NCI-H2227 (cell line): Measurements from ENCODE around the gene YIPF1.
A peak's percentile ranks its signal among the peaks of the same experiment; 100 is the strongest.

Experiments used
- DNase-seq: peaks from one replicate; lab custom pipeline; 2025; ENCODE audit not compliant: unreplicated experiment; lab: John Stamatoyannopoulos, UW

YIPF1 gene

GRCh38 chr1:53889304-53890298, at the start of gene YIPF1:
TSS of gene YIPF1 (minus strand) at chr1:53889797. CDS start at chr1:53888937, 860 bp downstream.
- peak; percentile 94 for DNase-seq

- DNase-seq: no peak
Measured at GRCh38 chr1:53938136-53938830, 48.7 kb upstream of the YIPF1 start.

DNA sequence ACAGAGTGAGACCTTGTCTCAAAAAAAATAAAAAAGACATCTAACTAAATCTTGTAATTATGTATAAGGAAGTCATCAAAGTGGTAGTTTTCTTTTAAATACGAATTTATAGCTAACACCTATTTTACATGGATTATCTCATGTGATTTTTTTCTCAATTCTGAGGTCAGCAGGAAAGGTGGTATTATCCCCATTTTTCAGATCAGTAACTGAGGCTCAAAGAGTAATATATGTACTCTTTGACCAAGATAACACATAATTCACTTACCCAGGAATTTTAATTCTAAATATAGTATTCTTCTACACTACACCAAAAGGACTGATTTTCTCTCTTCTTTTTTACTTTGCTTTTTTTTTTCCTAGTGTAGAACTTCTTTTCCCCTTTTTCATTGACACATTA, 46.8 kb upstream of the YIPF1 start:
- no peak for DNase-seq

DNA sequence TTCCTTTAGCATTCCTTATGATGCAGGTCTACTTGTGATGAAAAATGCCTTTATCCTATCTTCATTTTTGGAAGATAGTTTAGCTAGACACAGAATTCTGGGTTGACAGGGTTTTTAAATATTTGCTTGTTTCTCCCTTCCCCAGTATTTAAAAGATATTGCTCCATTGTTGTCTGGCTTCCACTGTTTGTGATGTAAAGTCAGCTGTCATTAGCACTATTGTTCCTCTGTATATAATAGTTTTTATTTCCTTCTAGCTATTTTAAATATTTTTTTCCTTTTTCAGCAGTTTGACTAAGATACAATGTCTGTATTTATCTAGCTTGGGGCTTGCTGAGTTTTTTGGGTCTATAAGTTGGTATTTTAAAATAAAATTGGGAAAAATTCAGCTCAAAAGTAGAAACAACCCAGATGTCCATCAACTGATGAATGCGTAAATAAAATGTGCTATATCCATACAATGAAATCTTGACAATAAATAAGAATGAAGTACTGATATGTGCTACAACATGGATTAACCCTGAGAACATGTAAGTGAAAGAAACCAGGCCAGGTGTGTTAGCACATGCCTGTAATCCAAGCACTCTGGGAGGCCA, 44.7 kb upstream of the YIPF1 start:
- DNase-seq: no peak

GRCh38 chr1:53931523-53931922, 41.9 kb upstream of the YIPF1 start:
- no peak for DNase-seq

GRCh38 chr1:53930932-53931331, 41.3 kb upstream of the YIPF1 start:
- no peak for DNase-seq

GRCh38 chr1:53929246-53929960, 39.8 kb upstream of the YIPF1 start:
- DNase-seq: no peak

GRCh38 chr1:53927376-53927881, 37.8 kb upstream of the YIPF1 start:
- DNase-seq: no peak

DNA sequence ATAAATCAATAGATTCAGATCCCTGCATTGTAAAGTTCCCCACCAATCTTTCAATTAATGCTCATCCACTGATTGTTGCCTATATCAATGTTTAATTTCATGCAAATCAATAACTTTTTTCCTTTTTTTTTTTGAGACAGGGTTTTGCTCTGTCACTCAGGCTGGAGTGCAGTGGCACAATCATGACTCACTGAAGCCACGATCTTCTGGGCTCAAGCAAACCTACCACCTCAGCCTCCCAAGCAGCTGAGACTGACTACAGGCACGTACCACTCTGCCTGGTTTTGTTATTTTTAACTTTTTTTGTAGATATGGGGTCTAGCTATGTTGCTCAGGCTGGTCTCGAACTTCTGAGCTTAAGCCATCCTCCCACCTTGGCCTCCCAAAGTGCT, 30.1 kb upstream of the YIPF1 start:
- no peak for DNase-seq

GRCh38 chr1:53918343-53918742, 28.7 kb upstream of the YIPF1 start:
- peak; percentile 8 for DNase-seq

DNA sequence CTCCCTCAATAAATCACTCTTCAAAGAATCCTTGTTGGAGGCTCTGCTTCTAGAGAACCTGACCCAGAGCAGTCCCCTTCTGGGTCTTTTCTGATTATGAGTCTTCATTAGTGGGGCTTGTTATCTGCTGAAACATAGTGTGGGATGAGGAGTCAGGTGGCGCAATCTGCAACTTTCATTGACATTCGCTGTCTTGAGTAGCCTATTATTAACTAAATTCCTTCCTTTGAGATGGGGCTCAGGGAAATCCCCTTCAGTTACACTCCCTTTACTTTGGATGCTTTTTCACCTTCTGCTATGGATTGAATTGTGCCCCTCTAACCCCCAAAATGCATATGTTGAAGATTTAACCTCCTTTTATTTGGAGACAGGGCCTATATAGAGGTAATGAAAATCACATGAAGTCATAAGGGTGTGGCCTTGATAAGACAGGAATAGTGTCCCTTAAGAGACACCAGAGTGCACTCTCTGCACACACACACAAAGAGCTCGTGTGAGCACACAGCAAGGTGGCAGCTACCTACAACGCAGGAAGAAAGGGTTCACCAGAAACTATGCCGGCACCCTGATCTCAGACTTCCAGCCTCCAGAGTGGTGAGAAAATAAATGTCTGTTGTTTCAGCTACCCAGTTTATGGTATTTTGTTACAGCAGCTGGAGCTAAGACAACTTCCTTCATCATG, 23.9 kb upstream of the YIPF1 start:
- DNase-seq: peak; percentile 31

- DNase-seq: no peak
Measured at GRCh38 chr1:53911442-53911841, 21.8 kb upstream of the YIPF1 start.

DNA sequence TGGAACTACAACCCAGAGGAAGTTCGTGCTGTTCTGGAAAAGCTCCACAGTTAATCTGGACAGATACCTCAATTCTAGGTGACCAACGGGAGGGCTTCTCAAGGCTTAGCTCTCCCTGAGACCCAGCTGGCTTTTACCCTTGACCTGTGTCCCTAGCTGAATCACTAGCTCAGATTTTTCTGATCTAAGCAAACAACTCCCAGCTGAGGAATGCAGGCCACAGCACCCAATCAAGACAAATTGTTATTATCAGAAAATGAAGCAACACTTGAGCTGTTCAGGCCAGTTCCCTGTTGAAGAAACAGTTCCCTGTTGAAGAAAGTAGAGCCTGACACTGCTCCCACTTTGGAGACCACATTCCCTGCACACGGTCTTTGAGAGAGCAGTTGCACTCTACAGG, 20.3 kb upstream of the YIPF1 start:
- no peak for DNase-seq

- DNase-seq: no peak
Measured at GRCh38 chr1:53906121-53906520, 16.5 kb upstream of the YIPF1 start.

DNA sequence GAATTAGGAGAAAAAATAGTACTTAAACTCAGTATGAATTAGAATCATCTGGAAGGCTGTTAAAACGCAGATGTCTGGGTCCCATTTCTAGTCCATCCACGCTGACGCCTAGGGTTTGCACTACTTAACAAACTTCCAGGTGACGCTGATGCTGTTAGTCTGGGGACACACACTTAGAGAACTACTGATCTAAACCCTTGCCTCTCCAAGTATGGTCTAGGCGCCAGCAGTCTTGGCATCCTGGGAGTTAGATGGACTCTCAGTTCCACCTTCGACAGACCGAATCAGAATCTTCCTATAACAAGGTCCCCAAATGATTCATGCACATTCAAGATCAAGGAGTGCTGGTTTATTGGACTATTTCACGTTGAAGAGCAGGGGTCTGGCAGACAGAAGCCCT, 15.9 kb upstream of the YIPF1 start:
- no peak for DNase-seq

DNA sequence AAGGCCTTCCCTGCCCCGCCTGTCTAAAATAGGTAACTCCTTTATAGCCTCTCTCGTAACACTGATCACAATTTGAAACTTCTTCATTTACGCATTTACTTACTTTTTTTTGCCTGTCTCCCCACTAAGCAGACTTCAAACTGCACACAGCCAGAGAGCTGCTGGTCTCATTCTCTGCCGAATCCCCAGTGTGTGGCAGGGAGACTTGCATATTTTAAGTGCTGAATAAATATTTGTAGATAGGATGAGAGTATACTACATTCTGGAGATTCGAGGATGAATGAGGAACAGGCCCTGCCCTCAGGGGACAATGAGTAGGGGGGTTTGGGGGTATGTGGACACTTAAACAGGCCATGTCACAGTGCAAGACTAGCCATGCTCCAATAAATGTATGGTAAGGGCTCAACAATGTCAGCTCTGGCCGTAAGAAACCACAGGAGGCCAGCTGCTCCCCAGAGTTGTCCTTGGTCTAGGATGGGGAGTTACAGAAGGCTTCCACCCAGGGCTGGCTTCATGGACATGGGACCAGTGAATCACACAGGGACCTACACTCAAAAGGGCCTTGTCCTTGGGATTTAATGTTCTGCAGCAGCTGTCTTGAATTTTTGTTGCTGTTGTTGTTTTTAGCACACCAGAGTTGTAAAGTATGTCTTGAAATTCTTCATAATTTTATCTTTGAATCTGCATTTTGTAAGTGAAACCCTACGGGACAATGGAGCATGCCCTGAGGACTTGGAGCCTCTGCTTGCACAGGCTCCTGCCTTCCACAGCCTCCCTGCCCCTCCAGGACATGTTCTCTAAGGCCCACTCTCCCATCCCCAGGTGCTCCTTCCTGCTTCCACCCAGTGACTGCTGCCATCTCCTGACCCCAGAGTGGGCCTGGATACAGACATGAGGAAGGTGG, 12.9 kb upstream of the YIPF1 start:
- no peak for DNase-seq

GRCh38 chr1:53899708-53900107, 10.1 kb upstream of the YIPF1 start:
- no peak for DNase-seq

GRCh38 chr1:53899206-53899628, 9.6 kb upstream of the YIPF1 start:
- no peak for DNase-seq

DNA sequence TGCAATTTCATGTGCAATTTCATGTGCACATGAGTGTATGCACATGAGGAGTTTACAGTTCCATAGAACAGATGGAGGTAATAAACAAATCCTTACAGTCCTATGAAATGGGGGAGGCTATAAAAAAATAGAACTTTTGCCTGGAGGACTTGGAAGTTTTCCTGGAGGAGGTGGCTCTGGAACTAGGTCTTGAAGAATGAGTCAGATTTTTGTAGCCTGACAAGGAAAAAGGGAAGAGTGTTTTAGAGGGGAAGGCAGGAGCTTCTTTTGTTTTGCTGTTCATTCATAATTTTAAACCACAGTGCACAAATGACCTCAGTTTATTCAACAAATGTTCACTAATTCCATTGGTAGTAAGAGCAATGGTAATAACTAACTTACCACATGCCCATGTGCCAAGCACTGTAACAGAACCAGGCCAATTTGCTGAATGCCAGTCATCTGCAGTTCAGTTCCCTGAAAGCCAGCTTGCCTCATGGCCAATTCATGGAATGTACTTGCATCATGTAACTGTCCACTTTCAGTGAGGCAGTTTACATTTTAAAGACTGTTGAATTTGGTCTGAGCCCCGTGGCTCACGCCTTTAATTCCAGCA, 7.1 kb upstream of the YIPF1 start:
- DNase-seq: no peak
